Measurements from ENCODE around the gene TRIM59.

DNA sequence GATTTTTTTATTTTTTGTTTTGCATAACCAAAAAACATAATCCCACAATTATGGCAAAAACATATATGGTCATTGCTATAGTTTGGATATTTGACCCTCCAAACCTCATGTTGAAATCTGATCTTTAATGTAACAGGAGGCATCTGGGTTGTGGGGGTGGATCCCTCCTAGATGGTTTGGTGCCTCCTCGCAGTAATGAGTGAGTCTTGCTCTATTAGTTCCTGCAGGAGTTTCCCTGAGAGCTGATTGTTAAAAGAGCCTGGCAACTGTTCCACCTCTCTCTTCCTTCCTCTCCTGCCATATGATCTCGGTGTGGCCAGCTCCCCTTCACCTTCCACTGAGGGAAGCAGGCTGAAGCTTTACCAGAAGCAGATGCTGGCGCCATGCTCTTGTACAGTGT lies 33.2 kb upstream of the TRIM59 start:
- TF ChIP-seq, protein P1, sequence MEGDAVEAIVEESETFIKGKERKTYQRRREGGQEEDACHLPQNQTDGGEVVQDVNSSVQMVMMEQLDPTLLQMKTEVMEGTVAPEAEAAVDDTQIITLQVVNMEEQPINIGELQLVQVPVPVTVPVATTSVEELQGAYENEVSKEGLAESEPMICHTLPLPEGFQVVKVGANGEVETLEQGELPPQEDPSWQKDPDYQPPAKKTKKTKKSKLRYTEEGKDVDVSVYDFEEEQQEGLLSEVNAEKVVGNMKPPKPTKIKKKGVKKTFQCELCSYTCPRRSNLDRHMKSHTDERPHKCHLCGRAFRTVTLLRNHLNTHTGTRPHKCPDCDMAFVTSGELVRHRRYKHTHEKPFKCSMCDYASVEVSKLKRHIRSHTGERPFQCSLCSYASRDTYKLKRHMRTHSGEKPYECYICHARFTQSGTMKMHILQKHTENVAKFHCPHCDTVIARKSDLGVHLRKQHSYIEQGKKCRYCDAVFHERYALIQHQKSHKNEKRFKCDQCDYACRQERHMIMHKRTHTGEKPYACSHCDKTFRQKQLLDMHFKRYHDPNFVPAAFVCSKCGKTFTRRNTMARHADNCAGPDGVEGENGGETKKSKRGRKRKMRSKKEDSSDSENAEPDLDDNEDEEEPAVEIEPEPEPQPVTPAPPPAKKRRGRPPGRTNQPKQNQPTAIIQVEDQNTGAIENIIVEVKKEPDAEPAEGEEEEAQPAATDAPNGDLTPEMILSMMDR (IDR thresholded peaks at IDR 0.05; ENCODE audit: low read depth, low read length), result no peak
- no peak for TF ChIP-seq POLR2A (IDR thresholded peaks at IDR 0.05; ENCODE audit: extremely low read depth, insufficient read length)

Data from NB4 (cell line).